Skeletal muscle tissue (tissue), 4 donors: ENCODE measurements around the gene TPCN1. TPM values are rescaled to one million over a fixed set of nuclear protein-coding genes. Genes with fewer than 3 reads are reported as not detected.

Source experiments
- H3K27ac ChIP-seq: one replicate; pipeline ENCODE4 v1.7.0; 2013; ENCODE audit warnings: mild to moderate bottlenecking, low read depth, low read length, inconsistent platforms
- H3K27me3 ChIP-seq, 3 donors: one replicate each; pipeline ENCODE4 v1.7.0; 2013; ENCODE audit warnings: low read length in 3 of 3; ENCODE audit not compliant: control insufficient read depth in 3 of 3, insufficient read depth in 3 of 3
- H3K36me3 ChIP-seq, 3 donors: one replicate each; pipeline ENCODE4 v1.7.0; 2013; ENCODE audit warnings: low read length in 3 of 3; ENCODE audit not compliant: control insufficient read depth in 3 of 3, insufficient read depth in 3 of 3
- H3K4me1 ChIP-seq, 3 donors: one replicate each; pipeline ENCODE4 v1.7.0; 2013; ENCODE audit warnings: low read length in 3 of 3, mild to moderate bottlenecking in 3 of 3; ENCODE audit not compliant: control insufficient read depth in 3 of 3, insufficient read depth in 3 of 3
- H3K4me3 ChIP-seq, 3 donors: one replicate each; pipeline ENCODE4 v1.7.0; 2013; ENCODE audit warnings: low read length in 3 of 3
- H3K9ac ChIP-seq, 3 donors: one replicate each; pipeline ENCODE4 v1.7.0; 2013; ENCODE audit warnings: low read length in 3 of 3, mild to moderate bottlenecking in 3 of 3, moderate library complexity in 2 of 3, low read depth in 1 of 3
- H3K9me3 ChIP-seq, 3 donors: one replicate each; pipeline ENCODE4 v1.7.0; 2013; ENCODE audit warnings: low read length in 3 of 3; ENCODE audit not compliant: control insufficient read depth in 3 of 3
- total RNA-seq: library from RNA; depleted of rRNA; stranded (reverse); fragments of >200 nt; gene quantifications from one replicate; pipeline ENCODE4 v1.2.3, GENCODE V29; 2014
- donor health status: Osteomylitis.

TPCN1 gene
- total RNA-seq, 1 donor from 2014 or later = 11.0 TPM

- H3K27me3 ChIP-seq = no peaks in the 10 kb centered on the region
- H3K9ac ChIP-seq = peak overlapping the region; percentile 92 to 97 (median 96)
- peaks cover 31 to 40% (median 39%) of the 10 kb centered on the region in 3 donors for H3K4me1 ChIP-seq
- H3K36me3 ChIP-seq = peaks cover 0 to 3% (median 0%) of the 10 kb centered on the region in 3 donors
- peak overlapping the region; percentile 91 to 94 (median 92) for H3K4me3 ChIP-seq
- H3K27ac ChIP-seq = peak overlapping the region; percentile 99
- H3K9me3 ChIP-seq = no peaks in the 10 kb centered on the region
Observed at GRCh38 chr12:113221997-113222729, 899 bp downstream of the TPCN1 start.

DNA sequence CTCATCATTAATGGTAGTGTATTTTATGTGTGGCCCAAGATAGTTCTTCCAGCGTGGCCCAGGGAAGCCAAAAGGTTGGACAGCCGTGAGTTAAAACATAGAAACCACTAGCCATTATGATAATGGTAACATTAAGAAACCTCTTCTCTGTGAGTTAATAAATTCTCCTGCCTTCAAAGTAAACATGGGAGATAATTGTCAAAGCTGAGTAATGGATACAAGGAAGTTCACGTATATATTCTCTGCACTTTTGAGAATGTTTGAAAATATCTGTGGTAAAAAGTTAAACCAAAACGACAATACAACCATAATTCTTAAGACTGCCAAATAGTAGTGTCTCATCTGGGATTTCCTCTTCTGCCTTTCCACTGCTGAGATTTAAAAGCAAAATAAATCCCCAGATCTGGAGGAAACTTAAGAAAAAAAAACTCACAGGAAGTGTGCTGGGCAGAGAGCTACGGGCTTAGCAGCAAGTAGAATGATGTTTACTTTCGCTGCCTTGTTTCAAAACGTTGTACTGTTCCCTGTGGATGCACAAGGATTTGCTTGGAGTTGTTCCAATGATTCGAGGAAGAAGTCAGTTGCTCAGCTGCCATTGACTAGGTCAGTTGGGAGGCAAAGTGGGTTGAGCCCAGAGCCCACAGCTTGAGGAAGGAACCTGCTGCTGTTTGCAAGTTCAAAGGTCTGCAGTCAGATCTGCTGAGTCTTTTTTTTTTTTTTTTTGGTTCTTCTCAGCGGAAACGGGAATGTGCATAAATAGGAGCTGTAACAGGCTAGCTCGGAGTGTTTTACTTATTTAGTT, 1.7 kb downstream of the TPCN1 start:
- H3K36me3 ChIP-seq = peaks cover 1 to 3% (median 2%) of the 10 kb centered on the region in 3 donors
- no peaks in the 10 kb centered on the region for H3K27me3 ChIP-seq
- peak overlapping the region; percentile 99 for H3K27ac ChIP-seq
- H3K9ac ChIP-seq = peak overlapping the region; percentile 92 to 97 (median 96)
- peak overlapping the region; percentile 91 to 94 (median 92) for H3K4me3 ChIP-seq
- H3K4me1 ChIP-seq = peaks cover 39 to 47% (median 47%) of the 10 kb centered on the region in 3 donors
- H3K9me3 ChIP-seq = no peaks in the 10 kb centered on the region

DNA sequence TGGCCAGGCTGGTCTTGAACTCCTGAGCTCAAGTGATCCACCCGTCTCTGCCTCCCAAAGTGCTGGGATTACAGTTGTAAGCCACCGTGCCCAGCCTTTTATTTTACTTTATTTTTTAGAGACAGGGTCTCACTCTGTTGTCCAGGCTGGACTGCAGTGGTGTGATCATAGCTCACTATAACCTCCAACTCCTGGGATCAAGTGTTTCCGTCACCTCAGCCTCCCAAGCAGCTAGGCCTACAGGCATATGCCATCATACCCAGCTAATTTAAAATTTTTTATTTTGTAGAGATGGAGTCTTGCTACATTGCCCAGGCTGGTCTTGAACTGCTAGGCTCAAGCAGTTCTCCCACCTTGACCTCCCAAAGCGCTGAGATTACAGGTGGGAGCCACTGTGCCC, 3.7 kb downstream of the TPCN1 start:
- H3K4me3 ChIP-seq = no peak overlapping the region
- no peaks in the 10 kb centered on the region for H3K9me3 ChIP-seq
- peaks cover 6 to 13% (median 6%) of the 10 kb centered on the region in 3 donors for H3K36me3 ChIP-seq
- peaks cover 59 to 68% (median 67%) of the 10 kb centered on the region in 3 donors for H3K4me1 ChIP-seq
- H3K9ac ChIP-seq = no peak overlapping the region
- H3K27ac ChIP-seq = no peak overlapping the region
- H3K27me3 ChIP-seq = no peaks in the 10 kb centered on the region

GRCh38 chr12:113226696-113227568, 5.7 kb downstream of the TPCN1 start:
- H3K27ac ChIP-seq = peak overlapping the region; percentile 96
- peak overlapping the region; percentile 68 to 79 (median 69) for H3K9ac ChIP-seq
- peaks cover 14 to 27% (median 22%) of the 10 kb centered on the region in 3 donors for H3K36me3 ChIP-seq
- no peaks in the 10 kb centered on the region for H3K27me3 ChIP-seq
- H3K4me3 ChIP-seq = peak overlapping the region in 2 of 3 donors; percentile 13 to 41
- H3K4me1 ChIP-seq = peaks cover 72 to 80% (median 76%) of the 10 kb centered on the region in 3 donors
- H3K9me3 ChIP-seq = no peaks in the 10 kb centered on the region

DNA sequence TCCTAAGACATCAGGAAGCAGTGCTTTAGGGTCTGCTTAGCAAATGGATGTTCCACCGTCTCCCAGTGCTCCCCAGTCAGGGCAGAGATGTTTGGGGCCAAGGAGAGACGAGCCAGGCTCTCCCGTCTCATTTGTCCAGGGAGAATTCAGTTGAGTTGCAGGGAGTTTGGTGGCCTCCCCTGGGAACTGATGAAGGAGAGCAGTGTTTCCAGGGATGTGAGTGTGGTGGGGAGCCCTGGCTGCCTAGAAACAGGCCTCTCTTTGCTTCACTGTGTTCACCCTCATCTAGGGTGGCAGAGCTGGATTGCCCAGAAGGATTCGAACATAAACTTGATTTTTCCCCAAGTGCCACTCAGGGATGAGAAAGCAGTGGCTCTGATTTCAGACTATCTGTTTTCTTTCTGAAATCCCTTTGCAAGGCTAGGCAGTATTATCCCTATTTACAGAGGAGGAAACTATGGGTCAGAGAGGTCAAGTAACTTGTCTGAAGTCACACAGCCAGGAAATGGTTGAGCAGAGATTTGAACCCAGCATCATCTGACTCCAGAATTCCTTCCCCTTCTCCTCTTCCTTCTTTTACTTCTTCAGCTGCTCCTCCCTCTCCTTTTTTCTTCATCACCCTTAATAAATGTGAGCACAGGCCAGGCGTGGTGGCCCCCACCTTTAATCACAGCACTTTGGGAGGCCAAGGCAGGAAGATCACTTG, 6.6 kb downstream of the TPCN1 start:
- Histone ChIP-seq H3K9ac (peak overlapping the region; percentile 68 to 79 (median 69)), H3K4me3 (peak overlapping the region in 2 of 3 donors; percentile 7 to 13), H3K27ac (peak overlapping the region; percentile 96), H3K4me1 (peaks cover 72 to 80% (median 76%) of the 10 kb centered on the region in 3 donors), H3K27me3 (no peaks in the 10 kb centered on the region), H3K36me3 (peaks cover 14 to 35% (median 31%) of the 10 kb centered on the region in 3 donors), H3K9me3 (no peaks in the 10 kb centered on the region)

DNA sequence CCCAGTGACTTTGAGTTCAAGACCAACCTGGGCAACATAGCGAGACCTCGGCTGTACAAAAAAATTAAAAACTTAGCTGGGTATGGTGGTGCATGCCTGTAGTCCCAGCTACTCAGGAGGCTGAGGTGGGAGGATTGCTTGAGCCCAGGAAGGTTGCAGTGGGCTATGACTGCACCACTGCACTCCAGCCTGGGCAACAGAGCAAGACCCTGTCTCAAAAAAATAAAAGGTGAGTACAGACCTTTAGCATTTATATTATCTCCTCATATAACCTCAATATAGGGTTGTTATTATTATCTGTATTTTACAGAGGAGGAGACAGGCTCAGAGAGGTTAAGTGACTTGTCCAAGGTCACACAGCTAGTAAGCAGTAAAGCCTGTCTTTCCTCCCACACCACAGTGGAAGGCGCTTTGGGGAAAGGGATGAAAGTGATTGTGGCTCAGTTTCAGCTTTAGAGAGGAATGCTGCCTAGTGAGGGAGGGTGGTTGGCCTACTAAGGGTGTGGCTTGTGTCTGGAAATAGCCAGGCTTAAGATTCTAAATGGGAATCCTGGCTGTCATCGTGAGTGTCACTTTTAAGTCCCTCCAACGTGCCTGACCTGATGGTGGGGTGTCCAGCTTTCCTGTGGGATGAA, 7.2 kb downstream of the TPCN1 start:
- peak overlapping the region; percentile 63 to 79 (median 68) for H3K9ac ChIP-seq
- no peak overlapping the region for H3K4me3 ChIP-seq
- no peaks in the 10 kb centered on the region for H3K27me3 ChIP-seq
- H3K27ac ChIP-seq = peak overlapping the region; percentile 96
- peaks cover 75 to 80% (median 79%) of the 10 kb centered on the region in 3 donors for H3K4me1 ChIP-seq
- peaks cover 14 to 37% (median 37%) of the 10 kb centered on the region in 3 donors for H3K36me3 ChIP-seq
- H3K9me3 ChIP-seq = no peaks in the 10 kb centered on the region

GRCh38 chr12:113230315-113231234, 9.3 kb downstream of the TPCN1 start:
- H3K4me1 ChIP-seq = peaks cover 90 to 93% (median 92%) of the 10 kb centered on the region in 3 donors
- H3K27ac ChIP-seq = peak overlapping the region; percentile 96
- H3K9ac ChIP-seq = peak overlapping the region in 1 of 3 donors; percentile 72
- peak overlapping the region in 2 of 3 donors; percentile 45 to 53 for H3K4me3 ChIP-seq
- H3K36me3 ChIP-seq = peaks cover 14 to 46% (median 37%) of the 10 kb centered on the region in 3 donors
- no peaks in the 10 kb centered on the region for H3K9me3 ChIP-seq
- no peaks in the 10 kb centered on the region for H3K27me3 ChIP-seq
